Measurements from ENCODE around the gene PSMB7. TPM values are rescaled to one million over a fixed set of nuclear protein-coding genes. Genes with fewer than 3 reads are reported as not detected.

Gene PSMB7
- total and polyA plus RNA-seq, 2 of the 4 experiments (the other 2 are of a cell fraction), result 340 to 430 TPM

DNA sequence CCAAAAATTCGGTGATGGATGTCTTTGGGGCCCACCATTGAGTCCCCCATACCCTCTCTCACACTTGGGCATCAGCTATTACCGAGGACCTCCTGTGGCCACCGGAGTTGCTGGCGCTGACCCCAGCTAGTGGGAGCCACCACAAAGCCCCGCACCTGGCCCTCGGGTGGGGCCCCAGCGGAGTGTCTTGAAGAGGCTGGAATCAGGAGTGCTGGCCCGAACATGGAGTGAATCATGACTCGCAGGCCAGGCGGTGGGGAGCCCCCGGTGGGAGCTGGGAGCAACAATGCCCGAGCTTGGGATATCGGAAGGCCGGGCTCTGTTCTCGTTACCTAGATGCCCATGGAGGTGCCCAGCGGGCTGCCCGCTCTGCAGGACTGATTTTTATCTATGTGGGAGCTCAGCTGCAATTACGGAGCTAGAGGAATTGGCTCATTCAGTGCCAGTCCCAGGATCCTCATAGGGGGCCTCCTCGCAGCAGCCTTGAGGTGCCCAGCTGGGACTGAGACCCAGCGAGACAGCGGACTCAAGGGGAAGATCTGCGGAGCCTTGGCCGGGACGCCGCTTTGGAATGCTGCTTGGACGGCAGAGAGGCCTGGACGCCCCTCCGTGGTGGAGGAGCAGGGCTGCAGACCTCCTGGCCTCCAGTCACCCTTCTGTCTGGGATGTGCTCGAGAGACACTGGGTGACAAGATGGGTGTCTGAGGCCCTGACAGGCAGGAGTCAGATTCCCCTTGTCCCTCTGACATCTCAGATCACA is 70.8 kb downstream of the PSMB7 start:
- no peak overlapping the region for H3K18ac ChIP-seq (ENCODE audit: low read depth, low read length)
- H3K14ac ChIP-seq (replicated peaks; ENCODE audit: low read depth, low read length), result no peak overlapping the region
- H2BK15ac ChIP-seq (ENCODE audit: low read depth, low read length), result no peak overlapping the region
- peaks cover 17% of the 10 kb centered on the region for H3K4me1 ChIP-seq (ENCODE audit: control insufficient read depth, insufficient read depth, low read length)
- no peak overlapping the region for H4K91ac ChIP-seq (ENCODE audit: insufficient read depth, low read depth, low read length)
- no peak overlapping the region for H2BK20ac ChIP-seq (ENCODE audit: low read depth, low read length)
- H3K56ac ChIP-seq (ENCODE audit: extremely low read depth, insufficient read depth, low read length), result no peak overlapping the region
- no peak overlapping the region for H3K4me2 ChIP-seq (ENCODE audit: low read depth, low read length)
- no peak overlapping the region for H3K23ac ChIP-seq (ENCODE audit: low read depth, low read length)
- ATAC-seq (ENCODE audit: low read depth), result no peak
- H3K79me1 ChIP-seq (ENCODE audit: low read depth in 1 of 2, low read length in 2 of 2), result peaks cover 23 to 83% of the 10 kb centered on the region in 2 experiments
- H4K8ac ChIP-seq (ENCODE audit: low read depth in 2 of 2, low read length in 2 of 2), result no peak overlapping the region
- intact Hi-C loops (cut with micrococcal nuclease) (no loop called here), in situ Hi-C loops (cut with MboI; ENCODE audit: low sequenced_read_pairs) (no loop called here), dilution Hi-C loops (cut with HindIII; ENCODE audit: low sequenced_read_pairs, unreplicated experiment) (no loop called here)
- POLR2A ChIA-PET (ENCODE audit: unreplicated experiment), result no interaction called here
- H3K9ac ChIP-seq (ENCODE audit: low read depth, low read length), result no peak overlapping the region
- H3K36me3 ChIP-seq (ENCODE audit: control insufficient read depth, insufficient read depth, low read length), result peaks cover 82% of the 10 kb centered on the region
- H2BK120ac ChIP-seq (ENCODE audit: low read depth, low read length), result no peak overlapping the region
- 0 out of 2 replicates have a peak, but pooled peaks cover 4% of the 10 kb centered on the region for H3K9me1 ChIP-seq (ENCODE audit: insufficient read depth, low read length)
- DNase-seq, result no peak
- H3K27me3 ChIP-seq (ENCODE audit: control insufficient read depth, insufficient read depth, low read length), result no peaks in the 10 kb centered on the region
- no peak overlapping the region for H3K4ac ChIP-seq (ENCODE audit: low read depth, low read length)
- H2AK5ac ChIP-seq (ENCODE audit: low read depth, low read length), result no peak overlapping the region; the same call in 1 of the 2 replicates
- CTCF ChIA-PET, result no interaction called here
- H4K5ac ChIP-seq (ENCODE audit: low read depth, low read length), result no peak overlapping the region; the same call in 1 of the 2 replicates
- no TSS peak for BruUV-seq (replicated peaks)
- H3K27ac ChIP-seq (ENCODE audit: insufficient read depth, low read length), result peak overlapping the region; percentile 13; the same call in 1 of the 2 replicates
- no peak overlapping the region for H2AFZ ChIP-seq (replicated peaks; ENCODE audit: low read length, poor library complexity)
- peak overlapping the region; percentile 89 for H2BK5ac ChIP-seq (ENCODE audit: low read depth, low read length, poor library complexity, severe bottlenecking)
- peaks cover 20% of the 10 kb centered on the region for H4K20me1 ChIP-seq (ENCODE audit: insufficient read depth, low read length)
- H3K4me3 ChIP-seq (ENCODE audit: insufficient read depth, low read depth, low read length), result no peak overlapping the region
- no peaks in the 10 kb centered on the region for H3K9me3 ChIP-seq (ENCODE audit: control insufficient read depth, insufficient read depth, low read length)
- WGBS, 2 experiments (ENCODE audit: extremely low coverage in 2 of 2, insufficient read length in 1 of 2), result 95% methylated on average over 13 of the region's 29 CpGs; no CpG with 5 or more reads in 1 of the 2 experiments
- no peak for TF ChIP-seq RFX5 (IDR thresholded peaks at IDR 0.05; ENCODE audit: low read depth, low read length)
- TF ChIP-seq MXI1 (IDR thresholded peaks at IDR 0.05; ENCODE audit: borderline replicate concordance, low read depth, low read length), result no peak
- TF ChIP-seq POLR2A (IDR thresholded peaks at IDR 0.05; ENCODE audit: low read depth, low read length), result no peak
- TF ChIP-seq CEBPB (IDR thresholded peaks at IDR 0.05; ENCODE audit: low read depth, low read length), result no peak
- no peak for TF ChIP-seq NFE2L2 (IDR thresholded peaks at IDR 0.05; ENCODE audit: low read depth, low read length)
- TF ChIP-seq FOS (IDR thresholded peaks at IDR 0.05; ENCODE audit: low read depth, low read length), result no peak
- no peak for TF ChIP-seq RCOR1 (IDR thresholded peaks at IDR 0.05; ENCODE audit: insufficient replicate concordance, low read length)
- no peak for TF ChIP-seq MAZ (IDR thresholded peaks at IDR 0.05; ENCODE audit: borderline replicate concordance, low read depth, low read length)
- no peak for TF ChIP-seq RAD21 (IDR thresholded peaks at IDR 0.05; ENCODE audit: low read length)
- no peak for TF ChIP-seq BHLHE40 (IDR thresholded peaks at IDR 0.05; ENCODE audit: low read depth, low read length)
- peak overlapping the region; percentile 57 for H2AK9ac ChIP-seq (replicated peaks; ENCODE audit: low read depth, low read length, poor library complexity)
